IMR-90 (cell line): ENCODE data around the gene TMTC1. TPM values are rescaled to one million over a fixed set of nuclear protein-coding genes. Genes with fewer than 3 reads are reported as not detected.

Experiments
- ATAC-seq: fragments of 200-7000 bp; cut with Tn5 transposase; 2 replicates; pipeline ENCODE4 v1.9.1; 2020; ENCODE audit warnings: low read depth, mild to moderate bottlenecking, moderate library complexity
- BruUV-seq: library from RNA; stranded (reverse); fragments of 400-500 nt; replicated peaks from 2 replicates; lab custom pipeline; 2021; lab: Mats Ljungman, UMichigan
- CTCF ChIA-PET: fragments of 300-600 bp; formaldehyde crosslinking; extraction: SDS; loops from one replicate; lab custom pipeline; 2021; ENCODE audit warnings: antibody characterized with exemption; lab: Yijun Ruan, JAX
- POLR2A ChIA-PET: fragments of 300-600 bp; sonication (Branson Sonifier 250); formaldehyde crosslinking; loops from one replicate; lab custom pipeline; 2022; ENCODE audit warnings: antibody characterized with exemption; ENCODE audit not compliant: unreplicated experiment; lab: Charles Lee
- DNase-seq: peaks from one replicate; pipeline ENCODE4 v3.0.0; 2013
- H2AFZ ChIP-seq: replicated peaks from 2 replicates; pipeline ENCODE3; 2013; ENCODE audit warnings: low read length, mild to moderate bottlenecking; ENCODE audit not compliant: poor library complexity
- H2AK5ac ChIP-seq: 2 replicates; pipeline ENCODE4 v1.6.1; 2013; ENCODE audit warnings: low read depth, low read length, inconsistent platforms
- H2AK9ac ChIP-seq: replicated peaks from 2 replicates; pipeline ENCODE3; 2013; ENCODE audit warnings: mild to moderate bottlenecking, low read depth, low read length, moderate library complexity; ENCODE audit not compliant: poor library complexity
- H2BK120ac ChIP-seq: 2 replicates; pipeline ENCODE4 v1.6.1; 2013; ENCODE audit warnings: low read depth, low read length, inconsistent platforms
- H2BK15ac ChIP-seq: 3 replicates; pipeline ENCODE4 v1.6.1; 2013; ENCODE audit warnings: low read depth, low read length, inconsistent platforms
- H2BK20ac ChIP-seq: 2 replicates; pipeline ENCODE4 v1.6.1; 2013; ENCODE audit warnings: low read depth, mild to moderate bottlenecking, inconsistent platforms, low read length, moderate library complexity
- H2BK5ac ChIP-seq: 2 replicates; pipeline ENCODE4 v1.6.1; 2013; ENCODE audit warnings: mild to moderate bottlenecking, low read depth, low read length, inconsistent platforms; ENCODE audit not compliant: poor library complexity, severe bottlenecking
- H3K14ac ChIP-seq: replicated peaks from 2 replicates; pipeline ENCODE4 v1.6.1; 2013; ENCODE audit warnings: low read depth, low read length, inconsistent platforms
- H3K18ac ChIP-seq: 2 replicates; pipeline ENCODE4 v1.6.1; 2013; ENCODE audit warnings: low read depth, low read length, control low read depth
- H3K23ac ChIP-seq: 2 replicates; pipeline ENCODE4 v1.6.1; 2013; ENCODE audit warnings: low read depth, low read length, inconsistent platforms
- H3K27ac ChIP-seq: 2 replicates; pipeline ENCODE4 v1.5.1; 2013; ENCODE audit warnings: mild to moderate bottlenecking, control low read depth, low read length; ENCODE audit not compliant: insufficient read depth
- H3K27me3 ChIP-seq: 2 replicates; pipeline ENCODE4 v1.6.1; 2013; ENCODE audit warnings: low read length; ENCODE audit not compliant: control insufficient read depth, insufficient read depth
- H3K36me3 ChIP-seq: 2 replicates; pipeline ENCODE4 v1.6.1; 2013; ENCODE audit warnings: low read length, mixed read lengths; ENCODE audit not compliant: control insufficient read depth, insufficient read depth
- H3K4ac ChIP-seq: 2 replicates; pipeline ENCODE4 v1.6.1; 2013; ENCODE audit warnings: low read depth, low read length, inconsistent platforms
- H3K4me1 ChIP-seq: 2 replicates; pipeline ENCODE4 v1.6.1; 2013; ENCODE audit warnings: low read length, mixed read lengths; ENCODE audit not compliant: control insufficient read depth, insufficient read depth
- H3K4me2 ChIP-seq: 2 replicates; pipeline ENCODE4 v1.6.1; 2013; ENCODE audit warnings: low read depth, mild to moderate bottlenecking, control low read depth, low read length, moderate library complexity
- H3K4me3 ChIP-seq: 2 replicates; pipeline ENCODE4 v1.5.1; 2013; ENCODE audit warnings: low read depth, mild to moderate bottlenecking, control low read depth, low read length, moderate library complexity; ENCODE audit not compliant: insufficient read depth
- H3K56ac ChIP-seq: 2 replicates; pipeline ENCODE4 v1.6.1; 2013; ENCODE audit warnings: low read length, inconsistent platforms; ENCODE audit not compliant: insufficient read depth; ENCODE audit errors: extremely low read depth
- H3K79me1 ChIP-seq, 2 experiments: 2 replicates each; pipeline ENCODE4 v1.6.1; 2013; ENCODE audit warnings: low read length in 2 of 2, inconsistent platforms in 1 of 2, low read depth in 1 of 2
- H3K9ac ChIP-seq: 2 replicates; pipeline ENCODE4 v1.6.1; 2013; ENCODE audit warnings: low read depth, low read length, control low read depth
- H3K9me1 ChIP-seq: 2 replicates; pipeline ENCODE4 v1.6.1; 2013; ENCODE audit warnings: low read length, inconsistent platforms; ENCODE audit not compliant: insufficient read depth
- H3K9me3 ChIP-seq: 2 replicates; pipeline ENCODE4 v1.6.1; 2013; ENCODE audit warnings: low read length; ENCODE audit not compliant: control insufficient read depth, insufficient read depth
- H4K20me1 ChIP-seq: 2 replicates; pipeline ENCODE4 v1.6.1; 2013; ENCODE audit warnings: low read length, inconsistent platforms; ENCODE audit not compliant: insufficient read depth
- H4K5ac ChIP-seq: 2 replicates; pipeline ENCODE4 v1.6.1; 2013; ENCODE audit warnings: mild to moderate bottlenecking, low read depth, low read length, control low read depth
- H4K8ac ChIP-seq, 2 experiments: 2 replicates each; pipeline ENCODE4 v1.6.1; 2013; ENCODE audit warnings: low read depth in 2 of 2, low read length in 2 of 2, control low read depth in 1 of 2, inconsistent platforms in 1 of 2
- H4K91ac ChIP-seq: 2 replicates; pipeline ENCODE4 v1.6.1; 2013; ENCODE audit warnings: low read depth, low read length, inconsistent platforms; ENCODE audit not compliant: insufficient read depth
- BHLHE40 ChIP-seq: fragments of 150-350 bp; IDR thresholded peaks from 2 replicates; pipeline ENCODE4 v1.6.1; 2016; ENCODE audit warnings: mild to moderate bottlenecking, low read depth, low read length
- CEBPB ChIP-seq: IDR thresholded peaks from 2 replicates; pipeline ENCODE4 v1.6.1; 2012; ENCODE audit warnings: low read depth, low read length, improper control_type of control experiment
- CHD1 ChIP-seq: IDR thresholded peaks from 2 replicates; pipeline ENCODE4 v1.6.1; 2012; ENCODE audit warnings: low read depth, low read length, improper control_type of control experiment
- CTCF ChIP-seq: conservative IDR thresholded peaks from 2 replicates; pipeline ENCODE4 v1.5.1; 2012; ENCODE audit warnings: mild to moderate bottlenecking, low read depth, low read length, improper control_type of control experiment
- ELK1 ChIP-seq: fragments of 150-350 bp; IDR thresholded peaks from 2 replicates; pipeline ENCODE4 v1.6.1; 2016; ENCODE audit warnings: low read depth, mild to moderate bottlenecking, low read length, moderate library complexity, borderline replicate concordance
- FOS ChIP-seq: fragments of 150-350 bp; IDR thresholded peaks from 2 replicates; pipeline ENCODE4 v1.6.1; 2016; ENCODE audit warnings: low read depth, low read length
- MAFK ChIP-seq: IDR thresholded peaks from 2 replicates; pipeline ENCODE4 v1.6.1; 2012; ENCODE audit warnings: low read depth, low read length, improper control_type of control experiment
- MAZ ChIP-seq: IDR thresholded peaks from 2 replicates; pipeline ENCODE4 v1.6.1; 2012; ENCODE audit warnings: low read depth, mild to moderate bottlenecking, low read length, improper control_type of control experiment, moderate library complexity, borderline replicate concordance
- MXI1 ChIP-seq: IDR thresholded peaks from 2 replicates; pipeline ENCODE4 v1.6.1; 2012; ENCODE audit warnings: low read depth, mild to moderate bottlenecking, low read length, moderate library complexity, borderline replicate concordance
- NFE2L2 ChIP-seq: fragments of 150-350 bp; IDR thresholded peaks from 2 replicates; pipeline ENCODE4 v1.6.1; 2016; ENCODE audit warnings: low read depth, mild to moderate bottlenecking, low read length
- RAD21 ChIP-seq: IDR thresholded peaks from 2 replicates; pipeline ENCODE4 v1.6.1; 2012; ENCODE audit warnings: low read length, improper control_type of control experiment
- RCOR1 ChIP-seq: IDR thresholded peaks from 2 replicates; pipeline ENCODE4 v1.6.1; 2012; ENCODE audit warnings: mild to moderate bottlenecking, low read length, improper control_type of control experiment; ENCODE audit not compliant: insufficient replicate concordance
- RFX5 ChIP-seq: IDR thresholded peaks from 2 replicates; pipeline ENCODE4 v1.8.0; 2012; ENCODE audit warnings: low read depth, mild to moderate bottlenecking, low read length, moderate library complexity
- SMC3 ChIP-seq: fragments of 150-350 bp; IDR thresholded peaks from 2 replicates; pipeline ENCODE4 v1.6.1; 2016; ENCODE audit warnings: low read depth, mild to moderate bottlenecking, antibody characterized with exemption, low read length, moderate library complexity
- USF2 ChIP-seq: fragments of 150-350 bp; IDR thresholded peaks from 2 replicates; pipeline ENCODE4 v1.6.1; 2017; ENCODE audit warnings: mild to moderate bottlenecking, antibody characterized with exemption, low read length, low read depth
- WGBS, 2 experiments: methylation state at CpG; one replicate each; pipeline versions ENCODE4 v1.1.5 to v1.1.7; 2013; ENCODE audit warnings: missing lambda C conversion rate in 2 of 2; ENCODE audit not compliant: insufficient read length in 1 of 2; ENCODE audit errors: extremely low coverage in 2 of 2; 5-methylcytosine and 5-hydroxymethylcytosine counted together
- dilution Hi-C: fragments of 300-500 bp; cut with HindIII; formaldehyde crosslinking; loops from one replicate; pipeline ENCODE4 v1.14.3; 2018; ENCODE audit warnings: low sequenced_read_pairs; ENCODE audit not compliant: unreplicated experiment
- in situ Hi-C: fragments of 300-500 bp; cut with MboI; formaldehyde crosslinking; loops from 3 replicates; pipeline ENCODE4 v1.14.3; 2019; ENCODE audit warnings: low sequenced_read_pairs, inconsistent platforms, mixed read lengths
- intact Hi-C: fragments of 100-400 bp; cut with micrococcal nuclease; formaldehyde crosslinking; loops from 2 replicates; pipeline ENCODE4 v1.10.0; 2022
- polyA plus RNA-seq, 3 experiments: library from polyadenylated mRNA; depleted of rRNA; stranded (reverse); fragments of >200 nt; gene quantifications; 2 replicates each; pipeline ENCODE4 v1.2.3, GENCODE V29; 2012; ENCODE audit warnings: low replicate concordance in 1 of 3
- total RNA-seq: library from RNA; depleted of rRNA; stranded (reverse); fragments of >200 nt; gene quantifications from 2 replicates; pipeline ENCODE4 v1.2.3, GENCODE V29; 2012

TMTC1 gene
- total and polyA plus RNA-seq, 2 of the 4 experiments (the other 2 are of a cell fraction), result 12.5 to 36.4 TPM

- Histone ChIP-seq H3K4ac (no peak overlapping the region), H3K27me3 (no peaks in the 10 kb centered on the region), H4K91ac (no peak overlapping the region), H4K5ac (no peak overlapping the region), H3K4me2 (no peak overlapping the region), H3K27ac (no peak overlapping the region), H2BK120ac (no peak overlapping the region), H2AK5ac (no peak overlapping the region), H3K56ac (no peak overlapping the region), H3K36me3 (peaks cover 20% of the 10 kb centered on the region; the same call in 1 of the 2 replicates), H3K9me3 (no peaks in the 10 kb centered on the region), H2AFZ (no peak overlapping the region), H3K23ac (no peak overlapping the region), H4K8ac (no peak overlapping the region), H3K9ac (no peak overlapping the region), H2BK15ac (no peak overlapping the region), H2BK5ac (no peak overlapping the region), H3K4me1 (peaks cover 11% of the 10 kb centered on the region), H3K79me1 (peaks cover 0 to 4% of the 10 kb centered on the region in 2 experiments; a peak in 2 of 4 replicates), H4K20me1 (no peaks in the 10 kb centered on the region), H3K14ac (no peak overlapping the region), H3K4me3 (no peak overlapping the region), H3K9me1 (peaks cover 18% of the 10 kb centered on the region), H2BK20ac (no peak overlapping the region; the same call in 1 of the 2 replicates), H3K18ac (no peak overlapping the region), H2AK9ac (no peak overlapping the region)
- dilution Hi-C loops, result no loop called here
- no TSS peak for BruUV-seq
- no peak for DNase-seq
- TF ChIP-seq MAZ (no peak), RCOR1 (no peak), CEBPB (no peak), MXI1 (no peak), CTCF (no peak), BHLHE40 (no peak), RAD21 (no peak), SMC3 (no peak), FOS (no peak), NFE2L2 (no peak), CHD1 (no peak), ELK1 (no peak), MAFK (no peak), USF2 (no peak), RFX5 (no peak)
- WGBS, 2 experiments, result no CpG with 5 or more reads among the region's 3 CpGs
- intact Hi-C loops, result no loop called here
- CTCF ChIA-PET, result no interaction called here
- in situ Hi-C loops, result no loop called here
- no peak for ATAC-seq
- POLR2A ChIA-PET, result no interaction called here
These were observed 218.8 kb downstream of the TMTC1 start for GRCh38 chr12:29564925-29565324.
